MCF 10A (cell line): ENCODE measurements around the gene FGD4. TPM values are rescaled to one million over a fixed set of nuclear protein-coding genes. Genes with fewer than 3 reads are reported as not detected.

Experiments used
- BruUV-seq: library from RNA; stranded (reverse); fragments of 400-500 nt; replicated peaks from 2 replicates; lab custom pipeline; 2021; lab: Mats Ljungman, UMichigan
- CTCF ChIA-PET: fragments of 300-600 bp; sonication (Branson Sonifier 250); formaldehyde crosslinking; extraction: SDS; loops from one replicate; lab custom pipeline; 2021; ENCODE audit warnings: antibody characterized with exemption, inconsistent platforms; lab: Yijun Ruan, JAX
- POLR2A ChIA-PET: fragments of 300-600, 350-650 bp; sonication (Branson Sonifier 250); formaldehyde crosslinking; extraction: SDS; loops from one replicate; lab custom pipeline; 2020; ENCODE audit warnings: antibody characterized with exemption, inconsistent platforms; lab: Yijun Ruan, JAX
- DNase-seq: peaks from one replicate; pipeline ENCODE4 v3.0.0-alpha.2; 2018; ENCODE audit not compliant: unreplicated experiment
- H3K27ac Mint-ChIP-seq: one replicate; pipeline ENCODE4 v1.8.0; 2022; ENCODE audit warnings: mild to moderate bottlenecking, low read depth, mixed read lengths; ENCODE audit not compliant: unreplicated experiment
- H3K27me3 Mint-ChIP-seq: one replicate; pipeline ENCODE4 v1.8.0; 2022; ENCODE audit warnings: mixed read lengths; ENCODE audit not compliant: insufficient read depth, unreplicated experiment
- H3K36me3 Mint-ChIP-seq: one replicate; pipeline ENCODE4 v1.8.0; 2022; ENCODE audit warnings: mild to moderate bottlenecking, moderate library complexity, mixed read lengths; ENCODE audit not compliant: insufficient read depth, unreplicated experiment
- H3K4me1 Mint-ChIP-seq: one replicate; pipeline ENCODE4 v1.8.0; 2022; ENCODE audit warnings: mixed read lengths; ENCODE audit not compliant: insufficient read depth, unreplicated experiment
- H3K4me3 Mint-ChIP-seq: one replicate; pipeline ENCODE4 v1.8.0; 2022; ENCODE audit warnings: mild to moderate bottlenecking, moderate library complexity, mixed read lengths; ENCODE audit not compliant: unreplicated experiment
- H3K9me3 Mint-ChIP-seq: one replicate; pipeline ENCODE4 v1.8.0; 2022; ENCODE audit warnings: mixed read lengths; ENCODE audit not compliant: unreplicated experiment
- intact Hi-C: fragments of 100-400 bp; cut with micrococcal nuclease; formaldehyde crosslinking; loops from 2 replicates; pipeline ENCODE4 v1.14.1; 2022
- total RNA-seq: library from RNA; stranded (reverse); gene quantifications from 2 replicates; pipeline ENCODE4 v1.2.3, GENCODE V29; 2022
- TF ChIP-seq, protein P1 (sequence below): fragments of 200-600 bp; IDR thresholded peaks from one replicate; pipeline ENCODE4 v1.8.0; 2022; ENCODE audit warnings: antibody characterized with exemption, mild to moderate bottlenecking; ENCODE audit not compliant: unreplicated experiment

The FGD4 gene
- total RNA-seq, 1 experiment from 2014 or later, result 34.7 TPM

DNA sequence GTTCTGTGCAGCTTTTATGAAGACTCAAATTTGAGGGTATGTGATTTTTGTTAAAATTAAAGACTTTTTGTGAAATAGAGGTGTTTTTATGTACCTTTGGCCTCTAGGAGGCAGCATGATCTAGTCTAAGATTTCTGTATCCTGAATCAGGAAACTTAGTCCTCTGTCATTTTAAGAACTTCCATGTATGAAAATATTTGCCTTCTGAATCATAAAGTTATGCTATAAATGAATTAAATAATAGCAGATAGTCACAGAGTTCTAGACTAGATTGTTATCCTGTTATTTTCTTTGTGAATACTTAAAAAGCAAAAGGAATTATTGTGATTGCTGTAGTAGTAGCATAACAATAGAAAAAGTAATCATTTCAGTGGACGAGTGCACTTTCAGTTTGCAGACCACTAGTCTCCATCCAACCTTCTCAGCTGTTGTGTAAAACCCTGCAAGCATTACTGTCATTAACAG, 56.3 kb downstream of the FGD4 start:
- peaks cover 20% of the 10 kb centered on the region for H3K36me3 Mint-ChIP-seq
- ChIA-PET POLR2A (interaction anchor here (0.5 to 5.2 kb wide), 12 partner anchors 11 to 225 kb away, joined by 3 to 63 read pairs (median 4); partner anchors contain the start of gene FGD4), CTCF (interaction anchor here (0.5 to 3.3 kb wide), 17 partner anchors 11 to 217 kb away, joined by 3 to 32 read pairs (median 3); no protein-coding TSS in a partner anchor)
- TF ChIP-seq, protein P1, sequence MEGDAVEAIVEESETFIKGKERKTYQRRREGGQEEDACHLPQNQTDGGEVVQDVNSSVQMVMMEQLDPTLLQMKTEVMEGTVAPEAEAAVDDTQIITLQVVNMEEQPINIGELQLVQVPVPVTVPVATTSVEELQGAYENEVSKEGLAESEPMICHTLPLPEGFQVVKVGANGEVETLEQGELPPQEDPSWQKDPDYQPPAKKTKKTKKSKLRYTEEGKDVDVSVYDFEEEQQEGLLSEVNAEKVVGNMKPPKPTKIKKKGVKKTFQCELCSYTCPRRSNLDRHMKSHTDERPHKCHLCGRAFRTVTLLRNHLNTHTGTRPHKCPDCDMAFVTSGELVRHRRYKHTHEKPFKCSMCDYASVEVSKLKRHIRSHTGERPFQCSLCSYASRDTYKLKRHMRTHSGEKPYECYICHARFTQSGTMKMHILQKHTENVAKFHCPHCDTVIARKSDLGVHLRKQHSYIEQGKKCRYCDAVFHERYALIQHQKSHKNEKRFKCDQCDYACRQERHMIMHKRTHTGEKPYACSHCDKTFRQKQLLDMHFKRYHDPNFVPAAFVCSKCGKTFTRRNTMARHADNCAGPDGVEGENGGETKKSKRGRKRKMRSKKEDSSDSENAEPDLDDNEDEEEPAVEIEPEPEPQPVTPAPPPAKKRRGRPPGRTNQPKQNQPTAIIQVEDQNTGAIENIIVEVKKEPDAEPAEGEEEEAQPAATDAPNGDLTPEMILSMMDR, result peak; percentile 78
- intact Hi-C loops, result loop anchor here (1.0 to 10.0 kb wide), 4 partner anchors 202 to 341 kb away; partner anchors contain the start of gene YARS2
- peak; percentile 75 for DNase-seq
- H3K4me1 Mint-ChIP-seq, result peaks cover 60% of the 10 kb centered on the region
- no TSS peak for BruUV-seq
- H3K27me3 Mint-ChIP-seq, result no peaks in the 10 kb centered on the region
- H3K27ac Mint-ChIP-seq, result peak overlapping the region; percentile 91
- no peaks in the 10 kb centered on the region for H3K9me3 Mint-ChIP-seq
- peak overlapping the region; percentile 48 for H3K4me3 Mint-ChIP-seq

DNA sequence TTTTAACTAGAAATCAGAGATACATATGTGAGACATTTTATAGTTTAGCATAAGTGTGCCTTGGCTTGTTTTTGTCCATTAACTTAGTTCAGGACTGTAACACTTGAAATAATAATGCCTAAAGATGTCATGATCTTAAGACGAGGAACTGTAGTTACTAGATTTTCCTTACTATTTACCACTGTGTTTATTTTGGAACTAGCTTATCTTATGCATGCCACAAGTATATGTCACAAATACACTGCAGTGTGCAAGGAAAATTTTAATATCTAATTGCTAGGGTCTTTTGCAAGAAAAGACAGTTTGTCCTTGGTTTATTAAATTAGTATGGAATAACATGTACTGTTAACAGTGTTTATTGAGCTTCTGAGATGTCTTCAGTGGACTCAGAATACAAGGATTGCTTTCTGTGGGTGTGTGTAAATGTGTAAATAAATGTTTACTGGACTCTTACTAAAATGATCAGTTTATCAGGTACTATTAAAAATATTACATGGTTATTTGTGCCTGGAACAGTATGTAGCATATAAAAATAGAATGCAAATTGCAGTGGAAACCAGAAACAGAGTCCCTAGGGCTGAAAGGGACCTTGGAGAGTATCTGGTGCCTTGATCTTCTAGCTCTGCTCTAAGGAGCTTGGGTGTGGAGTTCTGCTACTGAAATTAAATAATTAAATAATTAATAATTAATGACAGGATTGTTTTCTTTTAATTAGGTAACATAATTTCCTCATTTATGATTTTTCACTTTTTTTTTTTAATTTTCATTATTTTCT, 58.1 kb downstream of the FGD4 start:
- ChIA-PET CTCF (interaction anchor here (0.6 to 3.3 kb wide), 16 partner anchors 8 to 296 kb away, joined by 3 to 32 read pairs (median 3); no protein-coding TSS in a partner anchor), POLR2A (interaction anchor here (0.5 to 5.2 kb wide), 7 partner anchors 10 to 110 kb away, joined by 3 to 63 read pairs (median 3); partner anchors contain the start of gene FGD4)
- BruUV-seq, result no TSS peak
- no peak overlapping the region for H3K4me3 Mint-ChIP-seq
- no peaks in the 10 kb centered on the region for H3K27me3 Mint-ChIP-seq
- H3K27ac Mint-ChIP-seq, result peak overlapping the region; percentile 91
- no peaks in the 10 kb centered on the region for H3K9me3 Mint-ChIP-seq
- TF ChIP-seq, protein P1, result no peak
- no peak for DNase-seq
- peaks cover 46% of the 10 kb centered on the region for H3K4me1 Mint-ChIP-seq
- intact Hi-C loops, result loop anchor here (10.0 kb wide), 1 partner anchor 343 kb away; no protein-coding TSS in a partner anchor
- H3K36me3 Mint-ChIP-seq, result peaks cover 14% of the 10 kb centered on the region

DNA sequence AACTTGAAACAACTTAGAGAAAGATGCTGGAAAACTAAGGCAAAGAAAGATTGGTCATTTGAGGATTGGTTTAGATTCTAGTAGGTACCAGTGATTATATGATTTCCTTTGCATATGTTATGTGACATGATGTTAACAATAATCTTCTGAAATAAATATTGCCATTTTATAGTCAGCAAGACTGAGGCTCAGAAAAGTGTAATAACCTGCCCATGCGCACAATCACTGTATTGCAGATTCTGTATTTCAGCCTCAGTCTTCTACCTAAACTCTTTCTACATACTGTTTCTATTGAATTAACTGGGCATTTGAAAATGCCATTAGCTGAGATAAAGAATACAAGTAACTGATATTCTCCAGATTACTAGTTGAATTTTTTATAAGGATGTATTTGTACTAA, 61.3 kb downstream of the FGD4 start:
- no peaks in the 10 kb centered on the region for H3K9me3 Mint-ChIP-seq
- peaks cover 22% of the 10 kb centered on the region for H3K36me3 Mint-ChIP-seq
- intact Hi-C loops, result no loop called here
- H3K27ac Mint-ChIP-seq, result no peak overlapping the region
- no peak overlapping the region for H3K4me3 Mint-ChIP-seq
- no peaks in the 10 kb centered on the region for H3K27me3 Mint-ChIP-seq
- no peak for DNase-seq
- ChIA-PET CTCF (interaction anchor here (1.2 kb wide), 1 partner anchor 212 kb away, joined by 3 read pairs; no protein-coding TSS in a partner anchor), POLR2A (interaction anchor here (1.2 to 1.5 kb wide), 3 partner anchors 9 to 73 kb away, joined by 3 to 5 read pairs (median 4); no protein-coding TSS in a partner anchor)
- BruUV-seq, result no TSS peak
- TF ChIP-seq, protein P1, result no peak
- H3K4me1 Mint-ChIP-seq, result peaks cover 25% of the 10 kb centered on the region

DNA sequence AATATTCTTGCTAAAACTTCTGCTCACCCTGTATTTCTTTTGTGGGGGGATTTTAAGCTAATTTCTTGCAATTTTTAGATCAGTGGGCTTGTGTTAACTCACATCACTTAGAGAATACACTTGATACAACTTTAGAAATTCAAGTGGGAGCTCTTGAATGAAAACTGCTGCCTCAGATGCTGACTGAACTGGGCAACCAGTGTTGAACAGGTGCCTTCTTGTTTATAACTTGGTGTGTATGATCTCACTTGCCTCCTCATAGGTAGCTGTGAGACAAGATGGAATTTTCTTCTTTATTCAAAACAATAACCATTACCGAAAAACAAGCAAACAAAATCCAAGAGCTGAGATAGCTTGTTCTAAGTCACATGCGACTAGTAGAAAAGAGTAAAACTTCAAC, 63.5 kb downstream of the FGD4 start:
- POLR2A ChIA-PET, result interaction anchor here (0.6 to 1.0 kb wide), 2 partner anchors 16 to 290 kb away, joined by 3 read pairs; no protein-coding TSS in a partner anchor
- Mint-ChIP-seq H3K27ac (no peak overlapping the region), H3K9me3 (no peaks in the 10 kb centered on the region), H3K36me3 (peaks cover 29% of the 10 kb centered on the region), H3K4me1 (peaks cover 8% of the 10 kb centered on the region), H3K27me3 (no peaks in the 10 kb centered on the region), H3K4me3 (no peak overlapping the region)
- BruUV-seq, result no TSS peak
- CTCF ChIA-PET, result interaction anchor here (1.5 kb wide), 1 partner anchor 194 kb away, joined by 6 read pairs; no protein-coding TSS in a partner anchor
- intact Hi-C loops, result no loop called here
- TF ChIP-seq, protein P1, result no peak
- no peak for DNase-seq
